Gastroesophageal sphincter (tissue), 3 donors: ENCODE measurements around the gene SLC3A2.

Source experiments
- POLR2A ChIP-seq, 2 donors: fragments of 450-650 bp; IDR thresholded peaks; one replicate each; pipeline ENCODE4 v1.6.1; 2017; ENCODE audit warnings: antibody characterized with exemption in 2 of 2, mild to moderate bottlenecking in 2 of 2, moderate library complexity in 1 of 2
- POLR2AphosphoS5 ChIP-seq: sonication (generic); formaldehyde crosslinking; IDR thresholded peaks from one replicate; pipeline ENCODE4 v1.6.1; 2017; ENCODE audit warnings: antibody characterized with exemption
- TF ChIP-seq, protein P1 (sequence below), 4 experiments: fragments of 200-600 bp in 2 of 4; fragments of 450-650 bp in 2 of 4; sonication (generic) in 1 of 4; IDR thresholded peaks; one replicate each; pipeline ENCODE4 v1.5.1; 2017 to 2019; ENCODE audit warnings: antibody characterized with exemption in 4 of 4, mild to moderate bottlenecking in 2 of 4, moderate library complexity in 2 of 4

- TF ChIP-seq, protein P1, sequence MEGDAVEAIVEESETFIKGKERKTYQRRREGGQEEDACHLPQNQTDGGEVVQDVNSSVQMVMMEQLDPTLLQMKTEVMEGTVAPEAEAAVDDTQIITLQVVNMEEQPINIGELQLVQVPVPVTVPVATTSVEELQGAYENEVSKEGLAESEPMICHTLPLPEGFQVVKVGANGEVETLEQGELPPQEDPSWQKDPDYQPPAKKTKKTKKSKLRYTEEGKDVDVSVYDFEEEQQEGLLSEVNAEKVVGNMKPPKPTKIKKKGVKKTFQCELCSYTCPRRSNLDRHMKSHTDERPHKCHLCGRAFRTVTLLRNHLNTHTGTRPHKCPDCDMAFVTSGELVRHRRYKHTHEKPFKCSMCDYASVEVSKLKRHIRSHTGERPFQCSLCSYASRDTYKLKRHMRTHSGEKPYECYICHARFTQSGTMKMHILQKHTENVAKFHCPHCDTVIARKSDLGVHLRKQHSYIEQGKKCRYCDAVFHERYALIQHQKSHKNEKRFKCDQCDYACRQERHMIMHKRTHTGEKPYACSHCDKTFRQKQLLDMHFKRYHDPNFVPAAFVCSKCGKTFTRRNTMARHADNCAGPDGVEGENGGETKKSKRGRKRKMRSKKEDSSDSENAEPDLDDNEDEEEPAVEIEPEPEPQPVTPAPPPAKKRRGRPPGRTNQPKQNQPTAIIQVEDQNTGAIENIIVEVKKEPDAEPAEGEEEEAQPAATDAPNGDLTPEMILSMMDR (IDR thresholded peaks at IDR 0.05) = no peak
- TF ChIP-seq POLR2A (IDR thresholded peaks at IDR 0.05) = no peak
- no peak for TF ChIP-seq POLR2AphosphoS5
These were observed 4.0 kb upstream of the SLC3A2 start for GRCh38 chr11:62876712-62877111.
